T-helper 2 cell treated with Interferon-gamma antibody and Interleukin-4, amounts not matched to agents 5 μg/mL and 100 μg/mL, for 36 hours (primary cell): ENCODE measurements around the gene MCAT.

Source experiments
- DNase-seq: peaks from one replicate; pipeline ENCODE4 v3.0.0; 2021; ENCODE audit warnings: low spot score
- H3K27ac Mint-ChIP-seq: one replicate; pipeline ENCODE4 v1.8.0; 2021; ENCODE audit warnings: mild to moderate bottlenecking, mixed read lengths
- H3K27me3 Mint-ChIP-seq: one replicate; pipeline ENCODE4 v1.8.0; 2021; ENCODE audit warnings: low read depth, mixed read lengths
- H3K36me3 Mint-ChIP-seq: one replicate; pipeline ENCODE4 v1.8.0; 2021; ENCODE audit warnings: low read depth, mixed read lengths
- H3K4me1 Mint-ChIP-seq: one replicate; pipeline ENCODE4 v1.8.0; 2021; ENCODE audit warnings: low read depth, mixed read lengths
- H3K4me3 Mint-ChIP-seq: one replicate; pipeline ENCODE4 v1.8.0; 2022; ENCODE audit warnings: mild to moderate bottlenecking, moderate library complexity, mixed read lengths
- H3K9me3 Mint-ChIP-seq: one replicate; pipeline ENCODE4 v1.8.0; 2021; ENCODE audit warnings: mixed read lengths

Gene MCAT, protein sequence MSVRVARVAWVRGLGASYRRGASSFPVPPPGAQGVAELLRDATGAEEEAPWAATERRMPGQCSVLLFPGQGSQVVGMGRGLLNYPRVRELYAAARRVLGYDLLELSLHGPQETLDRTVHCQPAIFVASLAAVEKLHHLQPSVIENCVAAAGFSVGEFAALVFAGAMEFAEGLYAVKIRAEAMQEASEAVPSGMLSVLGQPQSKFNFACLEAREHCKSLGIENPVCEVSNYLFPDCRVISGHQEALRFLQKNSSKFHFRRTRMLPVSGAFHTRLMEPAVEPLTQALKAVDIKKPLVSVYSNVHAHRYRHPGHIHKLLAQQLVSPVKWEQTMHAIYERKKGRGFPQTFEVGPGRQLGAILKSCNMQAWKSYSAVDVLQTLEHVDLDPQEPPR

DNA sequence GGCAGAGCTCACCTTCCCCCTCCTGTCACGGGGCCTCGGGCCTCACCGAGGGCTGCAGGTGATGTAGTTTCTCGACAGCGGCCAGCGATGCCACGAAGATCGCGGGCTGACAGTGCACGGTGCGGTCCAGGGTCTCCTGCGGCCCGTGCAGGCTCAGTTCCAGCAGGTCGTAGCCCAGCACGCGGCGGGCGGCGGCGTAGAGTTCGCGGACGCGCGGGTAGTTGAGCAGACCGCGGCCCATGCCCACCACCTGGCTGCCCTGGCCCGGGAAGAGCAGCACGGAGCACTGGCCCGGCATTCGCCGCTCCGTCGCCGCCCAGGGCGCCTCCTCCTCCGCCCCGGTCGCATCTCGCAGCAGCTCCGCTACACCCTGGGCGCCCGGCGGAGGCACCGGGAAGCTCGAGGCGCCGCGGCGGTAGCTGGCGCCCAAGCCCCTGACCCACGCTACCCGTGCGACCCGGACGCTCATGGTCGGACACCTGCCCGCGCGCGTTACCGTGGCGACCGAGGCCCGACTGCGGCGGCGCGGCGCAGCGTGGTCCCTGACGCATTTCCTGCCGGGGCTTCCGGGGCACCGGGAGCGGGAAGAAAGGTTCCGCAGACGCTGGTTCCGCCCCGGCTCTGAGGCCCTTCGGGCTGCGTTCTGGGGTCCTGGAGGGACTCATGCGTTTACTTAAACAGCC lies at the start of gene MCAT:
TSS of gene MCAT (minus strand) at position 519 of the 683 bp plus-strand sequence. CDS start at position 469, 50 bp downstream.
- H3K4me1 Mint-ChIP-seq: peaks cover 14% of the 10 kb centered on the region
- H3K36me3 Mint-ChIP-seq: peaks cover 14% of the 10 kb centered on the region
- no peaks in the 10 kb centered on the region for H3K27me3 Mint-ChIP-seq
- H3K4me3 Mint-ChIP-seq: peak within 1 kb of the TSS; percentile 87
- DNase-seq: peak; percentile 91
- H3K27ac Mint-ChIP-seq: peak within 1 kb of the TSS; percentile 93
- H3K9me3 Mint-ChIP-seq: no peaks in the 10 kb centered on the region

DNA sequence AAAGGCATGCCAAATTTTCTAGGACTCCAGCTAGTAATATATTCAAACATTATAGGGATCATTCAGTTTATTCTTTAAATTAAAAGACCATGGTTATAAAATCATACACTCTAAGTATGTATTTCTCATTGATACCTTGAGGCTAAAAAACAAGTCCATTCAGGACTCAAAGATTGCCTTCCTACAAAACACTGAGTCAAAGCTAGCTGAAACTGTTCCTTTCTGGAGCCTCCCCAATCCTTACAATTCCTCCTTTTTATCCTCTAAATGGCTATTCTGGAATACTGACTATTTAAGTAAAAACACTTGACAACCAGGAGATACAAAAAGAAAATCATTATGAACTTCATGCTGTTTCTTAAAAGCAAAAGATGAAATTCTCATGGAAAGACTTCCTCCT lies 48.6 kb upstream of the MCAT start:
- Mint-ChIP-seq H3K4me3 (no peak overlapping the region), H3K36me3 (peaks cover 5% of the 10 kb centered on the region), H3K27me3 (peaks cover 24% of the 10 kb centered on the region), H3K9me3 (peaks cover 18% of the 10 kb centered on the region), H3K27ac (no peak overlapping the region), H3K4me1 (peaks cover 6% of the 10 kb centered on the region)
- no peak for DNase-seq

DNA sequence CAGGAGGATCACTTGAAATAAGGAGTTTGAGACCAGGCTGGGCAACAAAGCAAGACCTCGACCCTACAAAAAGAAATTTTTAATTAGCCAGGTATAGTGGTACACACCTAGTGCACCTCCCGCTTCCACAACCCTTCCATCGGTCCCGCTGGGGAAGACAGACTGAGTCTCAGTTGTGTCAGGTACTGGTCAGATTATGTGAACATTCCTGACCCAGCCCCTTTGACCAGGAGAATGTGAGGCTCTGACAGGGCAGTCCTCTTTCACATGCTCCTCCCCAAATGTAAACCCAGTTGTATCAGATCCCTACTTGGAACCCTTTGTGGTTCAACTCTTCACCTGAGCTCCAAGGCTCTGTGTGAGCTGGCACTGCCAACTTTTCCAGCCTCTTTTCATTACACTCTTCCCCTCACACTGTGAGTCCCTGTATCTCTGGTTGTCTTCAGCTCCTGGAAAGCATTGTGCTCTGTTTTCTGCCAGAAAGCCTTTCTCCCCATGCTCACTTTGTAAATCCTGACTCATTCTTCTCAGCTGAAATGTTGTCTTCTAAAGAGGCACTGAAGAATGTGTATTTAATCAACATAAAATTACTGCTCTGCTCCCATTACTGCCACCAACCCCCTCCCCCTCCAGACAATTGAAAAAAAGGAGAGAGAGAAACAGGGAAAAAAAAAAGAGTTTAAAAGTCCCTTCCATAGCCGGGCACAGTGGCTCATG lies 45.8 kb upstream of the MCAT start:
- Mint-ChIP-seq H3K4me1 (peaks cover 17% of the 10 kb centered on the region), H3K27ac (peak overlapping the region; percentile 82), H3K9me3 (peaks cover 18% of the 10 kb centered on the region), H3K36me3 (peaks cover 7% of the 10 kb centered on the region), H3K4me3 (peak overlapping the region; percentile 62), H3K27me3 (peaks cover 14% of the 10 kb centered on the region)
- no peak for DNase-seq

DNA sequence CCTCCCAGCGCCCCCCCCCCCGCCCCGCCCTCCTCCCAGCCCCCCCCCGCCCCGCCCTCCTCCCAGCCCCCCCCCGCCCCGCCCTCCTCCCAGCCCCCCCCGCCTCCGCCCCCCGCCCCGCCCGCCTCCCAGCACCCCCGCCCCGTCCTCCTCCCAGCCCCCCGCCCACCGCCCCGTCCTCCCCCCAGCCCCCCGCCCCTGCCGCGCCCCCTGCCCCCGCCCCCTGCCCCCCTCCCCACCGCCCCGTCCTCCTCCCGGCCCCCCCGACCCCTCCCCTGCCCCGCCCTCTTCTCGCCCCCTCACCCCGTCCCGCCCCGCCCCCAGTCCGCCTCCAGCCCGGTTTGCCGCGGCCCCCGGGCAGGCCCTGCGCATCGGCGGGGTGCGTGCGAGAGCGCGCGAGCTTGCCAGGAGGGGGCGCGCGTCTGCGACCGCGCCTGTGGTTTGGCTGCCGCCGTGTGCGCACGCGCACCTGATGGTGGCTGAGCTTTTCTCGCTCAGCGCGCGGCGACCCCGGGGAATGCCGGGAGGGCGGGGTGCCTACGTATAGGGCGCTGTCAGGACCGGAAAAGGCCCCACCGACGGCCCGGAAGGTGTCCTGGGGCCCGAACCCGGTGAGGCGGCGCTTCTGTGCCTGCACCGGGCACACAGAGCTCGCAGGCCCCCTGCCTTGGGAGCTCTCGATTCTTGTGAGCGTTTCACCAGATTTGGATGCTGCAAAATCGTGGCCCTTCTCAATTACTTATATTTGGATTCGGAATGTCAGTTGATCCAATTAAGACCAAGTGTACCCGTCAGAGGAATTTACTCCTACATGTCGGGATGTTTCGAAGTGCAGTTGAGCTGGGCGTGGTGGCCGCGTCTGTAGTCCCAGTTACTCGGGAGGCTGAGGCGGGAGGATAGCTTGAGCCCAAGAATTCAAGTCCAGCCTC lies 44.2 kb upstream of the MCAT start:
- Mint-ChIP-seq H3K9me3 (peaks cover 18% of the 10 kb centered on the region), H3K27me3 (peaks cover 11% of the 10 kb centered on the region), H3K27ac (peak overlapping the region; percentile 95), H3K4me3 (peak overlapping the region; percentile 86), H3K4me1 (peaks cover 18% of the 10 kb centered on the region), H3K36me3 (peaks cover 7% of the 10 kb centered on the region)
- peak; percentile 98 for DNase-seq

DNA sequence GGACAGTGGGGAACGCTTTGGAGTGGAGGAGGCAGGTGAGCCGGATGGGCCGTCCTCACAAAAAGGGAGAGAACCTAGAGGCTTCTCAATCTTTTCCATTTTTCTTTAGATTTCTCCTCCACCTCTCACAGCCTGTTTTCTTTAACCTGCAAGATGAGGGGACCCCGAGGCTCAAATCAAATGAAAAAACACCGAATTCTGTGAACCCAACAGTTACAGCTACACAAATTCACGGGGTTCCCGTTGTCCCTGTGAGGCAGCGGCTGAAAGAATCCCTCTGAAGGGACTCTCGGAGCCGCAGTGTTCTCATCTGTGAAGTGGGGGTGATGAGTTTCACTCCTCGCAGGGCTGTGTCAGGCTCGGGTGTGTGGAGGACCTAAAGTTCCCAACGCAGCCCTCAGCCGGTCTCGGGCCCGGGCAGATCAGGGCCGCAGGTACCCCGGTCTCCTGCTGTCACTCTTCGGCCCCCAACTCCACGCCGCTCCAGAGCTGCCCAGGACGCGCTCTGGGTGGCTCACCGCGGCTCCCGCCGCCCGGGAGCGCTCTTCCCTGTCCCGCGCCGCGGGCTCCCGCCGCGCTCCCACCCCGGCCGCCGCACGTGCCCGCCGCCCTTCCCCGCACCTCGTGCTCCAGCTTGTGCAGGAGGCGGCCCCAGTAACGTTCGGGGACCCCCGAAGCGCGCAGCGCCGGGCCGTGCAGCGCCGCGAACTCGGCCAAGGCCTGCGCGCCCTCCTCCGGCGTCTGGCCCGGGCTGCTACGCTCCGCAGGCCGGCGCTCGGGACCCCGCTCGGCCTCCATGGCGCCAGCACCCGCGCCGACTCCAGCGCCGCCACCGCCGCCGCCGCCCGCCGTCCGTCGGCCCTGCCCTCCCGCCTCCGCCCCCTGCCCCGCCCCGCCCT lies 43.3 kb upstream of the MCAT start, which contains the start of gene TTLL12:
TSS of gene TTLL12 (minus strand) at position 863 of the 899 bp plus-strand sequence. CDS start at position 798, 65 bp downstream.
- Mint-ChIP-seq H3K9me3 (peaks cover 13% of the 10 kb centered on the region), H3K4me1 (peaks cover 20% of the 10 kb centered on the region), H3K27ac (peak within 1 kb of the TSS; percentile 95), H3K4me3 (peak within 1 kb of the TSS; percentile 86), H3K36me3 (peaks cover 9% of the 10 kb centered on the region), H3K27me3 (peaks cover 7% of the 10 kb centered on the region)
- peak; percentile 60 for DNase-seq

DNA sequence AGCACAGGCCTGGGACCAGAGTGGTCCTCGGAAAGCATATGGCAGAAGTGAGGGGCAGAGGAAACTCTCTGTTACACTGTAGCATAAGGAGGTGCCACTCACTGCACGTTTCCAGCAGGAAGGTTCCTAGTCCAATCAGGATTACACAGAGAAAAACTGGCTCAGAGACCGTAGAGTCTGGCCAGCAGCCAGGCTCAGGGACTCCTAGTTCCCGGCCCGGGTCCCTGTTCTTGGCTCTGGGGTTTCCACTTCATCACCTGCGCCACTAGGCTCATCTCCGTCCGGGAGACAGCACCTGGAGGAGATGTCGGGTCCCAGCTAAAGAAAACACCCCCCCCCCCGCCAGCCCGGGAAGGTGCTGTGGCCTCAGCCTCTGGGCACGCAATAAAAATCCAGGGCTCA lies 42.7 kb upstream of the MCAT start:
- Mint-ChIP-seq H3K4me3 (peak overlapping the region; percentile 84), H3K4me1 (peaks cover 20% of the 10 kb centered on the region), H3K9me3 (peaks cover 6% of the 10 kb centered on the region), H3K27me3 (peaks cover 3% of the 10 kb centered on the region), H3K36me3 (peaks cover 7% of the 10 kb centered on the region), H3K27ac (no peak overlapping the region)
- DNase-seq: no peak

DNA sequence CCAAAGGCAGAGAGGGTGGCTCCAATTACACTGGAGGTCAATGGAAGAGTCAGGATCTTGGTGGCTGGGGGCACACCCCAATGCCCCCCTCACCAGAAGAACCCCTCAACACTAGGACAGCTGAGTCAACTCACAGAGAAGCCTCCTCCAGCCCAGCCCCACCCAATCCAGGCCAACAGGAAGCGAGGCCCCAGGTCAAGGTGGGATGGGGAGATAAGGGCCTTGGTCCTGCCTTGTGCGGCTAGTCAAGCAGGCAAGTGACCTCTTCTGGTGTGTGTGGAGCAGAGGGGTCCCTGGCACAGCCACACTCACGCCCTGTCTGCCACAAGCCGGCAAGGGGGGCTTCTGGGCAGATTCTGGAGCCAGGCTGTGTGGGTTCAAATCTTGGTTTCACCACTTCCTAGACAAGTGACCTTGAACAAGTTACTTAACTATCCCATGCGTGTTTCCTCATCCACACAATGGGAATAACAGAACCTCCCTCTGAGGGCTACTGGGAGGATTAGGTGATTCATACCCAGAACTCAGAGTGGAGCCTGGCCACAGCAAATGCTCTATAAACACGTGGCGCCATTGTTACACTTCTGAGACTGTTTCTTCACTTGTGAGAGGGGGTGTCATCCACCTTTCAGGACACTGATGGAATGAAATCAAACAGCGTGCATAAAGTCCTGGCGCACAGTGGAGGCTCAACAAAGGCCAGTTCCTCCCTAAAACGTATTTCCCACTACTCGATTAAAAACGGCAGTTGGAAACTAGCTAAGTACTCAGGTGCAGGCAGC lies 40.5 kb upstream of the MCAT start:
- Mint-ChIP-seq H3K9me3 (no peaks in the 10 kb centered on the region), H3K27me3 (no peaks in the 10 kb centered on the region), H3K27ac (no peak overlapping the region), H3K36me3 (peaks cover 15% of the 10 kb centered on the region), H3K4me1 (peaks cover 14% of the 10 kb centered on the region), H3K4me3 (no peak overlapping the region)
- no peak for DNase-seq

DNA sequence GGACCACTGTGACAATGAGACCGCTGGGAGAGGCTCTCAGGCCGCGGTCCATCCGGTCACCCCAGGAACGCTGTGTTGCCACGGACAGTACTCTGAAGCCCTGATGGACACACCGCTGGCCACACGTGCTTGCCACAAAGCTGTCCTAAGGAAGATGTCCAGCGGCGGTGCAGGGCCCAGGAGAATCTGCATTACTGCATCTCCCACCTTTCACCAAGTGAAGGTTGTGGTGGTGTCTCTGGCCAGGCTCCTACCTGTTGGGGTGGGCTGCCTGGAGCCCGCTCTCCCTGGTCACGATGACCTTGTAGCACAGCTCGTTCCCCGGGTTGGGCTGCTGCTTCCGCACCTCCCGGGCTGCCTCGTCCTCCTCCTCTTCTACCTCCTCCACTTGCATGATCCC lies 39.5 kb upstream of the MCAT start:
- H3K36me3 Mint-ChIP-seq: peaks cover 18% of the 10 kb centered on the region
- no peak overlapping the region for H3K27ac Mint-ChIP-seq
- no peak overlapping the region for H3K4me3 Mint-ChIP-seq
- DNase-seq: no peak
- peaks cover 14% of the 10 kb centered on the region for H3K4me1 Mint-ChIP-seq
- no peaks in the 10 kb centered on the region for H3K9me3 Mint-ChIP-seq
- no peaks in the 10 kb centered on the region for H3K27me3 Mint-ChIP-seq

DNA sequence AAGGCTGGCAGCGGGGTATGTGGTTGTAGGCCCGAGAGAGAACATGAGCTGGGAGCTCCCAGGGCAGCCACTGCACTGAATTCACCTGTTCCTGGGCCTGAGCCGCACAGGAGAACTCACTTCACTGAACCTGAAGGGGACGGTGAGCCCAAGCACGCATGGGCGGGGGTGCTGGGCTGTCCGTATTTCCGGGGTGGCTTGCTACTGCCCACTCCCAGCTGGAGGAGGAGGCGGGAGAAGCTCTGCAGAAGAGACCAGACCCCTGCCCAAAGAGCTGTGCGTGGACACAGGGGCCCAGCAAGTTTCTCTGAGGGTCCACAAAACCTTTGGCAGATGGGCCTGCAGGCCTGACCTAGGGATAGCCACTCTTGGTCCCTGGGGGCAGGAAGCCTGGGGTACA lies 38.9 kb upstream of the MCAT start:
- DNase-seq: no peak
- Mint-ChIP-seq H3K27ac (no peak overlapping the region), H3K9me3 (no peaks in the 10 kb centered on the region), H3K4me3 (no peak overlapping the region), H3K36me3 (peaks cover 18% of the 10 kb centered on the region), H3K4me1 (peaks cover 14% of the 10 kb centered on the region), H3K27me3 (no peaks in the 10 kb centered on the region)

DNA sequence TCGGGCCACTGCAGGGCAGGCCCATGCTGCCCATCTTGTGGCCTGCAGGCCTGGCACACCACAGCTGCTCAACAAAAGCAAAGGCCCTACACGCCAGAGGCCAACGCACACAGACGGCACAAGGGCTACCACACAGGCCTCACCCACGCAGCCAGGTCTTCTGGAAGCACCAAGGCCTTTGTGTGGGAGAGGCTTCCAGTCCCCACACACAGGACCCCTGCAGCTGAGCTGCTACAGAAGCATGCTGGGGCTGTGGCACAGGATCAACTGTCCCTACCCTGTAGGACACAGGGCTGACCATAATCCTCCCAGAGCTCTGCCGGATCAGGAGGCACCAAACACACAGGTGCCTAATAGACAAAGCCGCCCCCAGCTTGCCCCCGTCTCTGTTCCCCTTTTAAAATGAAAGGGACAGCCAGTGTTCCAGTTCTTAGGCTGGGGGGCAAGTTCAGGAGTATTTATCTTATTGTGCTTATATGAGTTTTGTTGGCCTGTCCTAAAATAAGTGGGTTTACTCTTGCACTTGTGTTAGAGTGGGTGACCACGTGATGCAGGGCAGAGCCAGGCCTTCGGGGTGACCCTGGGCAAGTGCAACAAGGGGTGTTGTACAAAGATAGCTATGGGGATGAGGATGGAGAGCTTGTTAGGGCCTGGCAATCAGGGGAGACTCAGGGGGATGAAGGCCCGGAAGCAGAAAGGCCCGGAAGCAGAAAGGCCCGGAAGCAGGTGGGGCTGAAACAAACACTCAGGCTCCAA lies 38.3 kb upstream of the MCAT start:
- Mint-ChIP-seq H3K36me3 (peaks cover 18% of the 10 kb centered on the region), H3K27ac (peak overlapping the region; percentile 71), H3K9me3 (no peaks in the 10 kb centered on the region), H3K4me3 (no peak overlapping the region), H3K4me1 (peaks cover 14% of the 10 kb centered on the region), H3K27me3 (no peaks in the 10 kb centered on the region)
- no peak for DNase-seq

DNA sequence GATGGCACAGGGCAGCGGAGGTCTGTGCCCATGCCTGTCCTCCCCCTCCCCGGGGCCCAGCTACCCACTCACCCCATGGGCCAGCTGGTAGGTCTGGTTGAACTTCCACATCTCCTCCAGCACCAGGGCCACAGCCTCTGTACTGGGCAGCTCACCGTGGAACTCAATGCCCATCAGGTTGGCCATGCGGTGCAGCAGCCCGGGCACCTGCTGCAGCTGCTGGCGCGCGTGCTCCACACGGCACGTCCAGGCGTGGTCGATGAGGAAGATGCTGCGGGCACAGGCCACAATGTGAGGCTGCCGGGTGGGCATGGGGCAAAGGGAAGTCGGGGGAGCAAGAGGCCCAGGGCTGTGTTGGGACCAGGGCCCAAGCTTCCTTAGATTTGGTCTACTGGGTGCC lies 37.5 kb upstream of the MCAT start:
- H3K27ac Mint-ChIP-seq: no peak overlapping the region
- DNase-seq: no peak
- H3K9me3 Mint-ChIP-seq: no peaks in the 10 kb centered on the region
- H3K36me3 Mint-ChIP-seq: peaks cover 21% of the 10 kb centered on the region
- H3K4me1 Mint-ChIP-seq: peaks cover 14% of the 10 kb centered on the region
- H3K4me3 Mint-ChIP-seq: no peak overlapping the region
- H3K27me3 Mint-ChIP-seq: no peaks in the 10 kb centered on the region
